Neutrophil (primary cell): Measurements from ENCODE around the gene SIAE.

Experiments used
- H3K27ac ChIP-seq: fragments of 200-600 bp; sonication (generic); 2 replicates; pipeline ENCODE4 v1.5.1; 2016; ENCODE audit warnings: mild to moderate bottlenecking, moderate library complexity
- H3K27me3 ChIP-seq: fragments of 200-600 bp; sonication (generic); 2 replicates; pipeline ENCODE4 v1.6.0; 2016; ENCODE audit warnings: mild to moderate bottlenecking
- H3K36me3 ChIP-seq: fragments of 200-600 bp; sonication (generic); 2 replicates; pipeline ENCODE4 v1.5.1; 2017
- H3K4me1 ChIP-seq, 2 experiments: fragments of 200-600 bp in 1 of 2; sonication (generic) in 1 of 2; 1 replicate in 1 of 2; 2 replicates in 1 of 2; pipeline versions ENCODE4 v1.5.1 to v1.6.1; 2013 to 2016; ENCODE audit warnings: low read depth in 1 of 2, low read length in 1 of 2, mild to moderate bottlenecking in 1 of 2, moderate library complexity in 1 of 2; ENCODE audit not compliant: control insufficient read depth in 1 of 2, insufficient read depth in 1 of 2
- H3K4me3 ChIP-seq, 2 experiments: fragments of 200-600 bp in 1 of 2; sonication (generic) in 1 of 2; 1 replicate in 1 of 2; 2 replicates in 1 of 2; pipeline ENCODE4 v1.5.1; 2013 to 2016; ENCODE audit warnings: low read depth in 1 of 2, low read length in 1 of 2, mild to moderate bottlenecking in 1 of 2, moderate library complexity in 1 of 2
- H3K9me3 ChIP-seq: fragments of 200-600 bp; sonication (generic); 2 replicates; pipeline ENCODE4 v1.5.1; 2016
- TF ChIP-seq, protein P1 (sequence below): fragments of 200-600 bp; sonication (generic); IDR thresholded peaks from 2 replicates; pipeline ENCODE4 v1.5.1; 2016; ENCODE audit warnings: antibody characterized with exemption

Gene SIAE

DNA sequence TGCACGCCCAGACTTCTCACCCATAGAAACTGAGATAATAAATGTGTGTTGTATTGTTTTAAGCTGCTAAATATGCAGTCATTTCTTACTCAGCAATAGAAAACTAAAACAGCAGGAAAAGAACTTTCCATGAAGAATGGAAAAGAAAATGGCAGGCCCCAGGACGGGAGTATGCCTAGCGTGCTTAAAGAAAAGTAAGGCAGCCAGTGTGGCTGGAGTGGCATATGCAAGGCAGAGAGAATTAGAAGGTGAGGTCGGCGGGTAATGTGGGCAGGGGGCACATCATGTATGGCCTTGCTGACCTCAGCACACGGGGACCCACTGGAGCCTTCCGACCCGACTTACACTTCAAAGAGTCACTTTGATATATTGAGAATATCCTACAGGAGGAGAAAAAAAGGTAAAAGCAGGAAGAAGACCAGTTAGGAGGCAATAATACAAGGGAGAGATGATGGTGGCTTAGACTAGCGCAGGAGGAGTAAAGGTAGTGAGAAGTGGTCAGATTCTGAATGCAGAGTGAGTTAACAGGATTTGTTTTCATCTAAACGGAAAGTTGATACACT, 30.4 kb downstream of the SIAE start:
- TF ChIP-seq, protein P1, sequence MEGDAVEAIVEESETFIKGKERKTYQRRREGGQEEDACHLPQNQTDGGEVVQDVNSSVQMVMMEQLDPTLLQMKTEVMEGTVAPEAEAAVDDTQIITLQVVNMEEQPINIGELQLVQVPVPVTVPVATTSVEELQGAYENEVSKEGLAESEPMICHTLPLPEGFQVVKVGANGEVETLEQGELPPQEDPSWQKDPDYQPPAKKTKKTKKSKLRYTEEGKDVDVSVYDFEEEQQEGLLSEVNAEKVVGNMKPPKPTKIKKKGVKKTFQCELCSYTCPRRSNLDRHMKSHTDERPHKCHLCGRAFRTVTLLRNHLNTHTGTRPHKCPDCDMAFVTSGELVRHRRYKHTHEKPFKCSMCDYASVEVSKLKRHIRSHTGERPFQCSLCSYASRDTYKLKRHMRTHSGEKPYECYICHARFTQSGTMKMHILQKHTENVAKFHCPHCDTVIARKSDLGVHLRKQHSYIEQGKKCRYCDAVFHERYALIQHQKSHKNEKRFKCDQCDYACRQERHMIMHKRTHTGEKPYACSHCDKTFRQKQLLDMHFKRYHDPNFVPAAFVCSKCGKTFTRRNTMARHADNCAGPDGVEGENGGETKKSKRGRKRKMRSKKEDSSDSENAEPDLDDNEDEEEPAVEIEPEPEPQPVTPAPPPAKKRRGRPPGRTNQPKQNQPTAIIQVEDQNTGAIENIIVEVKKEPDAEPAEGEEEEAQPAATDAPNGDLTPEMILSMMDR, result no peak
- no peaks in the 10 kb centered on the region for H3K27me3 ChIP-seq
- H3K9me3 ChIP-seq, result no peaks in the 10 kb centered on the region
- peaks cover 0 to 4% of the 10 kb centered on the region in 2 experiments for H3K4me1 ChIP-seq
- H3K27ac ChIP-seq, result no peak overlapping the region
- no peak overlapping the region for H3K4me3 ChIP-seq
- peaks cover 13% of the 10 kb centered on the region for H3K36me3 ChIP-seq

DNA sequence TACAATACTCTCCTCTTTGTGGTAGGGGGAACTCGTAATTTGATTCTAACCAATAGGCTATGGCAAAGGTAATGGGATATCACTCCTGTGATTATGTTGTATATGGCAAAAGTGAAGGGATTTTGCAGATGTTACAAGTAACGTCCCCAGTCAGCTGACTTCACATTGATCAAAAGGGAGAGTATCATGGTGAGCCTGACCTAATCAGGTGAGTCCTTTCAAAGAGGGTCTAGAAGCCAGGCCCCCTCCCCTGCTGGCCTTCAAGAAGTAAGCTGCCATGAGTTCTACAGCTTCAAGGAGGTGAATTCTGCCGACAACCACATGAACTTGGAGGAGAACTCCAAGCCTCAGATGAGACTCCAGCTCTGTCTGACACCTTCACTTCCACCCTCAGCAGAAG, 30.9 kb downstream of the SIAE start:
- TF ChIP-seq, protein P1, result no peak
- no peak overlapping the region for H3K4me3 ChIP-seq
- peaks cover 17% of the 10 kb centered on the region for H3K36me3 ChIP-seq
- H3K9me3 ChIP-seq, result no peaks in the 10 kb centered on the region
- H3K27ac ChIP-seq, result no peak overlapping the region
- peaks cover 0 to 4% of the 10 kb centered on the region in 2 experiments for H3K4me1 ChIP-seq
- no peaks in the 10 kb centered on the region for H3K27me3 ChIP-seq

DNA sequence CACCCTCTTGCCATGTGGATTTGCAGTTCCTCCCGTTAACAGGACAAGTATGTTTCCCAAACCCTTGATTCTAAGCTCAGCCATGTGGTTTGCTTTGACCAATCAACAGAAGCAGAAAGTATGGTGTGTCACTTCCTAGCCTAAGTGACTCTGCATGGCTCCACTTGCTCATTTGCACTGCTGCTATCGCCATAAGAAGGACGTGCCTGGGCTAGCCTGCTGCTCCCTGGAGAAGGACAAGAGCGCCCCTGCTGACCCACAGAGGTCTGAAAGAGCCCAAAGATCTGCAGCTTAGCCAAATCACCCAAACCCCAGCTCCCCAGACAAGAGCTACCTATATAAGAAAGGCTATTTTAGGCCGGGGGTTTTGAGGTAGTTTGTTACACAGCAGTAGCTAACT, 32.9 kb downstream of the SIAE start:
- H3K9me3 ChIP-seq, result no peaks in the 10 kb centered on the region
- H3K4me3 ChIP-seq, result no peak overlapping the region
- H3K27me3 ChIP-seq, result no peaks in the 10 kb centered on the region
- TF ChIP-seq, protein P1, result no peak
- peaks cover 37% of the 10 kb centered on the region for H3K36me3 ChIP-seq
- peaks cover 0 to 4% of the 10 kb centered on the region in 2 experiments for H3K4me1 ChIP-seq
- no peak overlapping the region for H3K27ac ChIP-seq

DNA sequence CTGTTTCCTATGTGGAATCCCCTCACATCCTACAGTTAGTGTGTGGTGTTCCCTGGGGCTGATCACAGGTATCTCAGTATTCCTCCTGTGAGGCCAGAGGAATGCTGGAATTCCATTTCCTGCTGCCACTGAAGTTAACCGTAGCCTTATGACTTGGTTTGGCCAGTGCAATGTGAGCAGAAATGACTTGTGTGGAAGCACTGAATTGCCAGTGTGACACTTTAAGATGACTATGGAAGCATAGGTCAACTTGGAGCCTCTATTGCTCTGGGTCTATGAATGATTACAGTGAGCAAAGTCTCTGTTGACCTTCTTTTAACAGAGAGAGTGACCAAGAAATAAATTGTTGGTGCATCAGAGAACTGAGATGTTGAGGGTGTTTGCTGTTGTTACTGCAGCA, 34.4 kb downstream of the SIAE start:
- Histone ChIP-seq H3K27me3 (no peaks in the 10 kb centered on the region), H3K36me3 (peaks cover 50% of the 10 kb centered on the region)
- TF ChIP-seq, protein P1, result no peak

DNA sequence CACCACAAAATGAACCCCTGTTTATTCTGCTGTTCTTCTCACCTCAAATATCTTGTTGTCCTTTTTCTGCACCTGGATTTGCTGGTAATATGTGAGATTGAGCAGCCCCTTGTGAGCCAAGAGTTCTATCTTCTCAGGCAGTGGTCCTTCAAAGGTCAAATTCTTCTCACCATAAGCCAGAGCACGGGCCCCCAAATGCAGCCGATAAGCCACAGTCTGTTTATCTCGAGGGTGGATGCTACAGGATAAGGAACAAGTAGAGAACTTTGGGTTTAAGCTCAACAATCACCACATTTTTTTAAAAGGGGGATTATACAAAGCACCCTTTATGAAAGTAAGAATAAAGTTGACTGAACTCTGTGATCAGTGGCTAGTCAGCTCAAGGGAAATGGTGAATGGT, 35.0 kb downstream of the SIAE start:
- Histone ChIP-seq H3K4me3 (no peak overlapping the region), H3K9me3 (no peaks in the 10 kb centered on the region), H3K27ac (no peak overlapping the region), H3K27me3 (no peaks in the 10 kb centered on the region), H3K4me1 (no peaks in the 10 kb centered on the region), H3K36me3 (peaks cover 57% of the 10 kb centered on the region)
- TF ChIP-seq, protein P1, result no peak

More for the DNA sequence above, 34.4 kb downstream of the SIAE start:
- Histone ChIP-seq H3K9me3 (no peaks in the 10 kb centered on the region), H3K27ac (no peak overlapping the region), H3K4me1 (no peaks in the 10 kb centered on the region), H3K4me3 (no peak overlapping the region)
